ENCODE results near the gene OR2Z1. TPM values are rescaled to one million over a fixed set of nuclear protein-coding genes. Genes with fewer than 3 reads are reported as not detected.
"Not testable (repeated sequence)": the region's sequence is repeated elsewhere in the genome, so short reads cannot be mapped to it uniquely, and the experiment has no call there.

OR2Z1 gene
- total RNA-seq, 1 experiment from 2014 or later = not detected

DNA sequence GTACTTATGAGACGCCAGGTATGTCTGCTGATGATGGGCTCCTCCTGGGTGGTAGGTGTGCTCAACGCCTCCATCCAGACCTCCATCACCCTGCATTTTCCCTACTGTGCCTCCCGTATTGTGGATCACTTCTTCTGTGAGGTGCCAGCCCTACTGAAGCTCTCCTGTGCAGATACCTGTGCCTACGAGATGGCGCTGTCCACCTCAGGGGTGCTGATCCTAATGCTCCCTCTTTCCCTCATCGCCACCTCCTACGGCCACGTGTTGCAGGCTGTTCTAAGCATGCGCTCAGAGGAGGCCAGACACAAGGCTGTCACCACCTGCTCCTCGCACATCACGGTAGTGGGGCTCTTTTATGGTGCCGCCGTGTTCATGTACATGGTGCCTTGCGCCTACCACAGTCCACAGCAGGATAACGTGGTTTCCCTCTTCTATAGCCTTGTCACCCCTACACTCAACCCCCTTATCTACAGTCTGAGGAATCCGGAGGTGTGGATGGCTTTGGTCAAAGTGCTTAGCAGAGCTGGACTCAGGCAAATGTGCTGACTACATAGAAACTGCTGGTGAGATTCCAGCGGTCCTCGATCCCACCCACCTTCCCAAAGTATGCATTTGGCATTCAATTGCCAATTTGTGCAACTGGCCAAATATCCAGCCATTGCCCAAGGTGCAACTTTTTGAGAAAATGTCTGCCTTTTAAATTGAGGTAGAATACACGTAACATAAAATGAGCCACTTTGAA, 10.2 kb downstream of the OR2Z1 start:
- Histone ChIP-seq H3K27me3 (replicated peaks; ENCODE audit: insufficient read depth, low read depth, low read length, poor library complexity) (no peaks in the 10 kb centered on the region), H3K4me3 (ENCODE audit: low read depth, low read length, poor library complexity, severe bottlenecking) (no peak overlapping the region), H3K27ac (ENCODE audit: low read depth, low read length, poor library complexity, severe bottlenecking) (no peak overlapping the region), H3K4me1 (ENCODE audit: insufficient read depth, low read length, poor library complexity, severe bottlenecking) (no peaks in the 10 kb centered on the region), H3K36me3 (ENCODE audit: insufficient read depth, low read length, poor library complexity, severe bottlenecking) (no peaks in the 10 kb centered on the region), H3K9me3 (ENCODE audit: low read depth, low read length, poor library complexity, severe bottlenecking) (no peaks in the 10 kb centered on the region)
- ChIA-PET POLR2A (ENCODE audit: low non-redundant PET) (no interaction called here), CTCF (no interaction called here)
- TF ChIP-seq, protein P1, sequence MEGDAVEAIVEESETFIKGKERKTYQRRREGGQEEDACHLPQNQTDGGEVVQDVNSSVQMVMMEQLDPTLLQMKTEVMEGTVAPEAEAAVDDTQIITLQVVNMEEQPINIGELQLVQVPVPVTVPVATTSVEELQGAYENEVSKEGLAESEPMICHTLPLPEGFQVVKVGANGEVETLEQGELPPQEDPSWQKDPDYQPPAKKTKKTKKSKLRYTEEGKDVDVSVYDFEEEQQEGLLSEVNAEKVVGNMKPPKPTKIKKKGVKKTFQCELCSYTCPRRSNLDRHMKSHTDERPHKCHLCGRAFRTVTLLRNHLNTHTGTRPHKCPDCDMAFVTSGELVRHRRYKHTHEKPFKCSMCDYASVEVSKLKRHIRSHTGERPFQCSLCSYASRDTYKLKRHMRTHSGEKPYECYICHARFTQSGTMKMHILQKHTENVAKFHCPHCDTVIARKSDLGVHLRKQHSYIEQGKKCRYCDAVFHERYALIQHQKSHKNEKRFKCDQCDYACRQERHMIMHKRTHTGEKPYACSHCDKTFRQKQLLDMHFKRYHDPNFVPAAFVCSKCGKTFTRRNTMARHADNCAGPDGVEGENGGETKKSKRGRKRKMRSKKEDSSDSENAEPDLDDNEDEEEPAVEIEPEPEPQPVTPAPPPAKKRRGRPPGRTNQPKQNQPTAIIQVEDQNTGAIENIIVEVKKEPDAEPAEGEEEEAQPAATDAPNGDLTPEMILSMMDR (conservative IDR thresholded peaks at IDR 0.05; ENCODE audit: low read depth, low read length) = no peak
- TF ChIP-seq EZH2 (IDR thresholded peaks at IDR 0.05; ENCODE audit: borderline replicate concordance, low read depth, low read length, poor library complexity, severe bottlenecking) = no peak
- intact Hi-C loops (cut with micrococcal nuclease; ENCODE audit: unreplicated experiment) = no loop called here
- BruUV-seq (replicated peaks) = no TSS peak
- peak; percentile 6 for DNase-seq (ENCODE audit: low spot score)

DNA sequence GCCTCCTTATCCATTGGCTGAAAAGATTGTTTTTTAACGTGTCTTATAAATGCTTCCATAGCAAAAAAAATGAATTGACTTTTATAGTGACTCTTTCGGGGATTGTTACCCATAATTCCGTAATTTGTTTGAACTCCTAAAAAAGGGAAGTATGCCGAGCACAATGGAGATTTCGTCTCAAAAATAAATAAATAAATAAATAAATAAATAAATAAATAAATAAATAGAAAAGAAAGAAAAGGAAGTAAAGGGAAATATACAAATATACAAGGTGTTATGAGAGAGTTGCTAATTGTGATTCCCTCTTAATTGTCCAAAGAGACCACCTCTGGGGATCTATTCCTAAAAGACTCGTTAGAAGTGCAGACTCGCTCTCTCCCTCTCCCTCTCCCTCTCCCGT, 16.9 kb downstream of the OR2Z1 start:
- no peak for TF ChIP-seq EZH2 (IDR thresholded peaks at IDR 0.05; ENCODE audit: borderline replicate concordance, low read depth, low read length, poor library complexity, severe bottlenecking)
- TF ChIP-seq, protein P1 (conservative IDR thresholded peaks at IDR 0.05; ENCODE audit: low read depth, low read length) = no peak
- Histone ChIP-seq H3K27me3 (replicated peaks; ENCODE audit: insufficient read depth, low read depth, low read length, poor library complexity) (peaks cover 4% of the 10 kb centered on the region), H3K36me3 (ENCODE audit: insufficient read depth, low read length, poor library complexity, severe bottlenecking) (no peaks in the 10 kb centered on the region), H3K4me3 (ENCODE audit: low read depth, low read length, poor library complexity, severe bottlenecking) (no peak overlapping the region), H3K9me3 (ENCODE audit: low read depth, low read length, poor library complexity, severe bottlenecking) (no peaks in the 10 kb centered on the region), H3K27ac (ENCODE audit: low read depth, low read length, poor library complexity, severe bottlenecking) (no peak overlapping the region), H3K4me1 (ENCODE audit: insufficient read depth, low read length, poor library complexity, severe bottlenecking) (no peaks in the 10 kb centered on the region)
- DNase-seq (ENCODE audit: low spot score) = no peak
- POLR2A ChIA-PET (ENCODE audit: low non-redundant PET) = no interaction called here
- intact Hi-C loops (cut with micrococcal nuclease; ENCODE audit: unreplicated experiment) = no loop called here
- CTCF ChIA-PET = no interaction called here
- no TSS peak for BruUV-seq (replicated peaks)

DNA sequence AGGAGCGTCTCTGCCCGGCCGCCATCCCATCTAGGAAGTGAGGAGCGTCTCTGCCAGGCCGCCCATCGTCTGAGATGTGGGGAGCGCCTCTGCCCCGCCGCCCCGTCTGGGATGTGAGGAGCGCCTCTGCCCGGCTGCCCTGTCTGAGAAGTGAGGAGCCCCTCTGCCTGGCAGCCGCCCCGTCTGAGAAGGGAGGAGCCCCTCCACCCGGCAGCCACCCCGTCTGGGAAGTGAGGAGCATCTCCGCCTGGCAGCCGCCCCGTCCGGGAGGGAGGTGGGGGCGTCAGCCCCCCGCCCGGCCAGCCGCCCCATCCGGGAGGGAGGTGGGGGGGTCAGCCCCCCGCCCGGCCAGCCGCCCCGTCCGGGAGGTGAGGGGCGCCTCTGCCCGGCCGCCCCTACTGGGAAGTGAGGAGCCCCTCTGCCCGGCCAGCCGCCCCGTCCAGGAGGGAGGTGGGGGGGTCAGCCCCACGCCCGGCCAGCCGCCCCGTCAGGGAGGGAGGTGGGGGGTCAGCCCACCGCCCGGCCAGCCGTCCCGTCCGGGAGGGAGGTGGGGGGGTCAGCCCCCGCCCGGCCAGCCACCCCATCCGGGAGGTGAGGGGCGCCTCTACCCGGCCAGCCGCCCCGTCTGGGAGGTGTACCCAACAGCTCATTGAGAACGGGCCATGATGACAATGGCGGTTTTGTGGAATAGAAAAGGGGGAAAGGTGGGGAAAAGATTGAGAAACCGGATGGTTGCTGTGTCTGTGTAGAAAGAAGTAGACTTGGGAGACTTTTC, 18.0 kb downstream of the OR2Z1 start:
- BruUV-seq (replicated peaks); H3K4me1 ChIP-seq (ENCODE audit: insufficient read depth, low read length, poor library complexity, severe bottlenecking); H3K27me3 ChIP-seq (replicated peaks; ENCODE audit: insufficient read depth, low read depth, low read length, poor library complexity); H3K9me3 ChIP-seq (ENCODE audit: low read depth, low read length, poor library complexity, severe bottlenecking); H3K36me3 ChIP-seq (ENCODE audit: insufficient read depth, low read length, poor library complexity, severe bottlenecking); POLR2A ChIA-PET (ENCODE audit: low non-redundant PET); DNase-seq (ENCODE audit: low spot score); CTCF ChIA-PET; H3K27ac ChIP-seq (ENCODE audit: low read depth, low read length, poor library complexity, severe bottlenecking); H3K4me3 ChIP-seq (ENCODE audit: low read depth, low read length, poor library complexity, severe bottlenecking); intact Hi-C loops (cut with micrococcal nuclease; ENCODE audit: unreplicated experiment): not testable (repeated sequence)

DNA sequence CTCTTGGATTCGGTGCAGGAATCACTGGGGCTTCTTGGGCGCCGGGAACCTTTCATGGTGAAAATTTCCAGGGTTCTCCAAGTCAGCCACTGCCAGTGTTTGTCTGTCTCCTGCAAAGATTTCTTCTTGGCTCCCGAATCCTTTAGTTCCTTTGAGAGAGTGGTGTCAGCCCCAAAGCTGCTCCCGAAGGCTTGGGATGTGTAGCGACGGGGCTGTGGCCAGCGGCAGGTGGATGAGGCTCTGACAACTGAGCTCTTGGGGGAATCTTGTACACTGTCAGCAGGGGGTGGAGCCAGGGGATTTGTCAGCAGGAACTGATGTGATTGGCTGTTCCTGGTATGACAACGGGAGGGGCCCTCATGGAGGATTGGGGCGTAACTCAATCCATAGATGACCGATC, 45.8 kb downstream of the OR2Z1 start:
- H3K9me3 ChIP-seq (ENCODE audit: low read depth, low read length, poor library complexity, severe bottlenecking); H3K4me1 ChIP-seq (ENCODE audit: insufficient read depth, low read length, poor library complexity, severe bottlenecking); H3K4me3 ChIP-seq (ENCODE audit: low read depth, low read length, poor library complexity, severe bottlenecking); H3K27me3 ChIP-seq (replicated peaks; ENCODE audit: insufficient read depth, low read depth, low read length, poor library complexity); BruUV-seq (replicated peaks); CTCF ChIA-PET; DNase-seq (ENCODE audit: low spot score); POLR2A ChIA-PET (ENCODE audit: low non-redundant PET); H3K27ac ChIP-seq (ENCODE audit: low read depth, low read length, poor library complexity, severe bottlenecking); intact Hi-C loops (cut with micrococcal nuclease; ENCODE audit: unreplicated experiment); H3K36me3 ChIP-seq (ENCODE audit: insufficient read depth, low read length, poor library complexity, severe bottlenecking): not testable (repeated sequence)

DNA sequence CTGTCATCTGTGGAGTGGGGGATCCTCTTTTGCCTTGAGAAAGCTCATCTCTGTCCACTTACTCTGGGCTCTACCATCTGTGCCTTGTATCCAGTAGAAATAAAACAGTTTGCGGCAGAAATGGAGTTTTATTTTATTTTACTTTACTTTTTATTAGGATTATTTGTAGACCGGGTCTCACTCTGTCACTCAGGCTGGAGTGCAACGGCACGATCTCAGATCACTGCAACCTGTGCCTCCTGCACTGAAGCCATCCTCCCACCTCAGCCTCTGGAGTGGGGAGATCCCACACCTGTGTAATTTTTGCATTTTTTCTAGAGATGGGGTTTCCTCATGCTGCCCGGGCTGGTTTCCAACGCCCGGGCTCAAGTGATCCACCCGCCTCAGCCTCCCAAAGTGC, 47.8 kb downstream of the OR2Z1 start:
- H3K9me3 ChIP-seq (ENCODE audit: low read depth, low read length, poor library complexity, severe bottlenecking); intact Hi-C loops (cut with micrococcal nuclease; ENCODE audit: unreplicated experiment); H3K4me1 ChIP-seq (ENCODE audit: insufficient read depth, low read length, poor library complexity, severe bottlenecking); H3K36me3 ChIP-seq (ENCODE audit: insufficient read depth, low read length, poor library complexity, severe bottlenecking); H3K27me3 ChIP-seq (replicated peaks; ENCODE audit: insufficient read depth, low read depth, low read length, poor library complexity); DNase-seq (ENCODE audit: low spot score); BruUV-seq (replicated peaks); CTCF ChIA-PET; H3K4me3 ChIP-seq (ENCODE audit: low read depth, low read length, poor library complexity, severe bottlenecking); H3K27ac ChIP-seq (ENCODE audit: low read depth, low read length, poor library complexity, severe bottlenecking); POLR2A ChIA-PET (ENCODE audit: low non-redundant PET): not testable (repeated sequence)

DNA sequence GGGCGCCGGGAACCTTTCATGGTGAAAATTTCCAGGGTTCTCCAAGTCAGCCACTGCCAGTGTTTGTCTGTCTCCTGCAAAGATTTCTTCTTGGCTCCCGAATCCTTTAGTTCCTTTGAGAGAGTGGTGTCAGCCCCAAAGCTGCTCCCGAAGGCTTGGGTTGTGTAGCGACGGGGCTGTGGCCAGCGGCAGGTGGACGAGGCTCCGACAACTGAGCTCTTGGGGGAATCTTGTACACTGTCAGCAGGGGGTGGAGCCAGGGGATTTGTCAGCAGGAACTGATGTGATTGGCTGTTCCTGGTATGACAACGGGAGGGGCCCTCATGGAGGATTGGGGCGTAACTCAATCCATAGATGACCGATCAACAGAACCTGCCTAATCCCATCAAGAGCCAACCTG, 52.2 kb downstream of the OR2Z1 start:
- DNase-seq (ENCODE audit: low spot score); H3K4me3 ChIP-seq (ENCODE audit: low read depth, low read length, poor library complexity, severe bottlenecking); intact Hi-C loops (cut with micrococcal nuclease; ENCODE audit: unreplicated experiment); H3K9me3 ChIP-seq (ENCODE audit: low read depth, low read length, poor library complexity, severe bottlenecking); H3K36me3 ChIP-seq (ENCODE audit: insufficient read depth, low read length, poor library complexity, severe bottlenecking); BruUV-seq (replicated peaks); H3K27me3 ChIP-seq (replicated peaks; ENCODE audit: insufficient read depth, low read depth, low read length, poor library complexity); POLR2A ChIA-PET (ENCODE audit: low non-redundant PET); H3K27ac ChIP-seq (ENCODE audit: low read depth, low read length, poor library complexity, severe bottlenecking); CTCF ChIA-PET; H3K4me1 ChIP-seq (ENCODE audit: insufficient read depth, low read length, poor library complexity, severe bottlenecking): not testable (repeated sequence)

Measured in A673 (cell line).